GM10248 (cell line): ENCODE measurements around the gene TMA7B.
"Not testable (repeated sequence)": the region's sequence is repeated elsewhere in the genome, so short reads cannot be mapped to it uniquely, and the experiment has no call there.

Source experiments
- CTCF ChIA-PET: fragments of 300-600 bp; sonication (Branson Sonifier 250); formaldehyde crosslinking; extraction: SDS; loops from one replicate; lab custom pipeline; 2021; ENCODE audit warnings: antibody characterized with exemption; lab: Yijun Ruan, JAX
- POLR2A ChIA-PET: fragments of 350-650 bp; sonication (Branson Sonifier 250); formaldehyde crosslinking; extraction: SDS; loops from one replicate; lab custom pipeline; 2020; ENCODE audit warnings: antibody characterized with exemption; lab: Yijun Ruan, JAX
- DNase-seq: peaks from one replicate; pipeline ENCODE4 v3.0.0; 2012; ENCODE audit errors: extremely low spot score
- TF ChIP-seq, protein P1 (sequence below): IDR thresholded peaks from 2 replicates; pipeline ENCODE4 v1.5.1; 2012; ENCODE audit warnings: mild to moderate bottlenecking, low read depth; ENCODE audit errors: extremely low read depth, missing control alignments, control extremely low read depth

TMA7B gene

GRCh38 chr22:39947220-39948216 lies 12.7 kb upstream of the TMA7B start:
- TF ChIP-seq, protein P1, sequence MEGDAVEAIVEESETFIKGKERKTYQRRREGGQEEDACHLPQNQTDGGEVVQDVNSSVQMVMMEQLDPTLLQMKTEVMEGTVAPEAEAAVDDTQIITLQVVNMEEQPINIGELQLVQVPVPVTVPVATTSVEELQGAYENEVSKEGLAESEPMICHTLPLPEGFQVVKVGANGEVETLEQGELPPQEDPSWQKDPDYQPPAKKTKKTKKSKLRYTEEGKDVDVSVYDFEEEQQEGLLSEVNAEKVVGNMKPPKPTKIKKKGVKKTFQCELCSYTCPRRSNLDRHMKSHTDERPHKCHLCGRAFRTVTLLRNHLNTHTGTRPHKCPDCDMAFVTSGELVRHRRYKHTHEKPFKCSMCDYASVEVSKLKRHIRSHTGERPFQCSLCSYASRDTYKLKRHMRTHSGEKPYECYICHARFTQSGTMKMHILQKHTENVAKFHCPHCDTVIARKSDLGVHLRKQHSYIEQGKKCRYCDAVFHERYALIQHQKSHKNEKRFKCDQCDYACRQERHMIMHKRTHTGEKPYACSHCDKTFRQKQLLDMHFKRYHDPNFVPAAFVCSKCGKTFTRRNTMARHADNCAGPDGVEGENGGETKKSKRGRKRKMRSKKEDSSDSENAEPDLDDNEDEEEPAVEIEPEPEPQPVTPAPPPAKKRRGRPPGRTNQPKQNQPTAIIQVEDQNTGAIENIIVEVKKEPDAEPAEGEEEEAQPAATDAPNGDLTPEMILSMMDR: no peak
- no peak for DNase-seq
- ChIA-PET POLR2A (no interaction called here), CTCF (interaction anchor here (0.9 to 1.5 kb wide), 2 partner anchors 15 to 77 kb away, joined by 4 to 5 read pairs; no protein-coding TSS in a partner anchor)

DNA sequence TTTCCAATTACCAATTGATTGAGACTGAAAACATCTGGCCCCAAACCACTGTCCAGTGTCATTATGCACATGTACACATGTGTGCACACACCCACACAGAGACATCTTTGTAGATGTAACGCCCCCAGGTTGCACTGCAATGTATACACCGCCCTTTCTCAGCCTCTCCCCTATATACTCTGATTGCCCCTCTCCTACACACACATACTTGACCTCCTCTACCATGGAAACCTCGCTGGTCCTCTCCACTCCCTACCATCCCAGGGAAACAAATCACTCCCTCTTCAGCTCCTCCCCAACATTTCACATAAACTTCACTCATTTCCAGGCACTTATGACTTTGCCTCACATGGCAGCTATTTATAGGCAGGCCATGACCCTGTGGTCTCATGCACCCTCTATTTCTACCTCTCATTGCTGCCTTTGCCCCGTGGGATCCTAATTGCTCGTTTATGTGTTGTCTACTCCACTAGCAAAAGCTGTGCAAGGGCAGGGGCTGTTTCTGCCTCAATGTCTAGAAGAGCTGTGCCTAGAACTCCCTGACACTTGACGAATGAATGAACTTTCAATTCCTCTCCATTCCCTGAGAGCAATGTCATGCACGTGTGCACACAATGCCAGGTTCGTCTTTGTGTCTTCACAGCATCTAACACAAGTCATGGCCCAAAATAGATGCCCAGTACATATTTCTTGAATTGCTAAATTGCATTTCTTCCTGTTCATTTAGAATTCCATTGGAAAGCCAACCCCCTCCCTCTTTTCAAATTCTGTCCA lies 10.0 kb upstream of the TMA7B start:
- ChIA-PET CTCF (interaction anchor here (1.3 to 1.6 kb wide), 2 partner anchors 16 to 75 kb away, joined by 3 to 4 read pairs; no protein-coding TSS in a partner anchor), POLR2A (no interaction called here)
- DNase-seq: no peak
- TF ChIP-seq, protein P1: no peak

- DNase-seq: not testable (repeated sequence)
- CTCF ChIA-PET: interaction anchor here (0.6 to 1.3 kb wide), 2 partner anchors 73 to 208 kb away, joined by 3 to 4 read pairs; no protein-coding TSS in a partner anchor
- POLR2A ChIA-PET: interaction anchor here (0.7 kb wide), 1 partner anchor 88 kb away, joined by 3 read pairs; no protein-coding TSS in a partner anchor
Observed at GRCh38 chr22:39951603-39952293, 8.4 kb upstream of the TMA7B start.

DNA sequence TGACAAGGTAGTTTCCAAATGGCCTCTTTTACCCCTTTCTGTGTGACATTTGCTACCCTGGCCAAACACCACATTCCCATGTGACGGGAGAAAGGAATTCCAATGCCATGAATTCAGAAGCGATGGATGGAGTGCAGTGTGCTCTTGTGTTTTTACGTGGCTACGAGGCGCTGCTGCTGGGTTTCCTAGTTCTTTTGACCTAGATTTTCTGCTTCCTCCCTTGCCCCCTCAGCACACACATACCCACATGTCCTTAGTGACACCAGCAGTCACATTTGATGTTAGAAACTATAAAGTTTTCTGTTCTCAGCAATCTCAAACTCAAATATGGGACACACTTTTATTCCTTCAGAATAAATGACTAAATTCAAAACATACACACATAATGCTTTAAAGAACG lies 7.8 kb upstream of the TMA7B start:
- POLR2A ChIA-PET: no interaction called here
- no peak for DNase-seq
- CTCF ChIA-PET: interaction anchor here (1.8 kb wide), 1 partner anchor 14 kb away, joined by 4 read pairs; no protein-coding TSS in a partner anchor
- TF ChIP-seq, protein P1: no peak

GRCh38 chr22:39953101-39953500 lies 7.1 kb upstream of the TMA7B start:
- ChIA-PET POLR2A (no interaction called here), CTCF (interaction anchor here (1.8 kb wide), 1 partner anchor 13 kb away, joined by 4 read pairs; no protein-coding TSS in a partner anchor)
- DNase-seq: no peak
- TF ChIP-seq, protein P1: no peak

- no peak for DNase-seq
- TF ChIP-seq, protein P1: no peak
- ChIA-PET CTCF (interaction anchor here (1.2 kb wide), 1 partner anchor 31 kb away, joined by 4 read pairs; no protein-coding TSS in a partner anchor), POLR2A (no interaction called here)
Observed at GRCh38 chr22:39954584-39955055, 5.6 kb upstream of the TMA7B start.
